H9 (cell line): ENCODE results near the gene USP7. TPM values are rescaled to one million over a fixed set of nuclear protein-coding genes. Genes with fewer than 3 reads are reported as not detected.
"Not testable (repeated sequence)": the region's sequence is repeated elsewhere in the genome, so short reads cannot be mapped to it uniquely, and the experiment has no call there.

Experiments
- DNase-seq: peaks from one replicate; pipeline ENCODE4 v3.0.0-alpha.2; 2017
- H2AFZ ChIP-seq: one replicate; pipeline ENCODE4 v1.6.1; 2013; ENCODE audit warnings: mild to moderate bottlenecking, low read length, control low read depth, moderate library complexity
- H2AK5ac ChIP-seq: 2 replicates; pipeline ENCODE4 v1.6.1; 2013; ENCODE audit warnings: low read length, control low read depth, mixed read lengths; ENCODE audit not compliant: insufficient read length
- H2BK120ac ChIP-seq: one replicate; pipeline ENCODE4 v1.6.1; 2013; ENCODE audit warnings: low read depth, mild to moderate bottlenecking, low read length, control low read depth, inconsistent platforms; ENCODE audit not compliant: poor library complexity, severe bottlenecking
- H2BK12ac ChIP-seq: 2 replicates; pipeline ENCODE4 v1.6.1; 2013; ENCODE audit warnings: low read length, control low read depth, mixed read lengths, low read depth; ENCODE audit not compliant: insufficient read length
- H2BK15ac ChIP-seq: 2 replicates; pipeline ENCODE4 v1.6.1; 2013; ENCODE audit warnings: low read depth, low read length, control low read depth
- H2BK20ac ChIP-seq: one replicate; pipeline ENCODE4 v1.6.1; 2013; ENCODE audit warnings: low read depth, mild to moderate bottlenecking, low read length, control low read depth, inconsistent platforms; ENCODE audit not compliant: poor library complexity, severe bottlenecking
- H2BK5ac ChIP-seq: 2 replicates; pipeline ENCODE4 v1.6.1; 2013; ENCODE audit warnings: low read length, control low read depth, mixed read lengths; ENCODE audit not compliant: insufficient read length
- H3K14ac ChIP-seq: 2 replicates; pipeline ENCODE4 v1.6.1; 2013; ENCODE audit warnings: low read length, control low read depth; ENCODE audit not compliant: insufficient read depth
- H3K18ac ChIP-seq: 2 replicates; pipeline ENCODE4 v1.6.1; 2013; ENCODE audit warnings: low read depth, mild to moderate bottlenecking, mixed read lengths, low read length, control low read depth; ENCODE audit not compliant: insufficient read length
- H3K23ac ChIP-seq: 2 replicates; pipeline ENCODE4 v1.6.1; 2013; ENCODE audit warnings: low read length, control low read depth, mixed read lengths, low read depth; ENCODE audit not compliant: insufficient read length
- H3K23me2 ChIP-seq: 2 replicates; pipeline ENCODE4 v1.6.1; 2013; ENCODE audit warnings: low read depth, mild to moderate bottlenecking, mixed read lengths, low read length, control low read depth; ENCODE audit not compliant: insufficient read length, poor library complexity, severe bottlenecking
- H3K27ac ChIP-seq: 2 replicates; pipeline ENCODE4 v1.5.1; 2013; ENCODE audit warnings: low read length, control low read depth, mixed read lengths, low read depth; ENCODE audit not compliant: insufficient read length
- H3K27me3 ChIP-seq: 2 replicates; pipeline ENCODE4 v1.6.1; 2013; ENCODE audit warnings: low read length, control low read depth, inconsistent platforms; ENCODE audit not compliant: insufficient read depth
- H3K4ac ChIP-seq: 2 replicates; pipeline ENCODE4 v1.6.1; 2013; ENCODE audit warnings: low read depth, mild to moderate bottlenecking, control low read depth, inconsistent platforms, low read length, moderate library complexity
- H3K4me1 ChIP-seq: 2 replicates; pipeline ENCODE4 v1.6.1; 2013; ENCODE audit warnings: low read length, control low read depth, inconsistent platforms; ENCODE audit not compliant: insufficient read depth
- H3K4me2 ChIP-seq: 2 replicates; pipeline ENCODE4 v1.6.1; 2013; ENCODE audit warnings: low read length, control low read depth, mixed read lengths; ENCODE audit not compliant: insufficient read length, insufficient read depth
- H3K56ac ChIP-seq: 2 replicates; pipeline ENCODE4 v1.6.1; 2013; ENCODE audit warnings: low read depth, mild to moderate bottlenecking, mixed read lengths, low read length, control low read depth; ENCODE audit not compliant: insufficient read length
- H3K79me1 ChIP-seq: 2 replicates; pipeline ENCODE4 v1.6.1; 2013; ENCODE audit warnings: low read depth, mild to moderate bottlenecking, moderate library complexity, low read length, control low read depth, inconsistent platforms; ENCODE audit not compliant: insufficient read depth, poor library complexity, severe bottlenecking
- H3K79me2 ChIP-seq: 2 replicates; pipeline ENCODE4 v1.6.1; 2013; ENCODE audit warnings: low read length, control low read depth, inconsistent platforms; ENCODE audit not compliant: insufficient read depth
- H3K9ac ChIP-seq: 2 replicates; pipeline ENCODE4 v1.6.1; 2013; ENCODE audit warnings: low read length, control low read depth, mixed read lengths; ENCODE audit not compliant: insufficient read length; ENCODE audit errors: extremely low read depth
- H3K9me3 ChIP-seq: one replicate; pipeline ENCODE4 v1.6.1; 2013; ENCODE audit warnings: low read depth, low read length, inconsistent platforms; ENCODE audit not compliant: control insufficient read depth
- H3T11ph ChIP-seq: one replicate; pipeline ENCODE4 v1.6.1; 2013; ENCODE audit warnings: mild to moderate bottlenecking, low read length, control low read depth, inconsistent platforms
- H4K20me1 ChIP-seq: one replicate; pipeline ENCODE4 v1.6.1; 2013; ENCODE audit not compliant: control insufficient read depth, insufficient read length, insufficient read depth
- H4K5ac ChIP-seq: 2 replicates; pipeline ENCODE4 v1.6.1; 2013; ENCODE audit warnings: low read depth, mild to moderate bottlenecking, mixed read lengths, low read length, control low read depth; ENCODE audit not compliant: insufficient read length
- H4K8ac ChIP-seq: replicated peaks from 2 replicates; pipeline ENCODE4 v1.6.1; 2013; ENCODE audit warnings: low read length, control low read depth, mixed read lengths, low read depth; ENCODE audit not compliant: insufficient read length
- H4K91ac ChIP-seq: 2 replicates; pipeline ENCODE4 v1.6.1; 2013; ENCODE audit warnings: low read depth, mild to moderate bottlenecking, moderate library complexity, mixed read lengths, low read length, control low read depth; ENCODE audit not compliant: insufficient read length
- H3K27ac Mint-ChIP-seq, 3 experiments: 2 replicates in 2 of 3; 3 replicates in 1 of 3; pipeline ENCODE4 v1.8.0; 2020 to 2021; ENCODE audit warnings: mixed read lengths in 3 of 3, mild to moderate bottlenecking in 1 of 3, moderate library complexity in 1 of 3
- H3K27me3 Mint-ChIP-seq: 2 replicates; pipeline ENCODE4 v1.8.0; 2021; ENCODE audit warnings: low read depth, mild to moderate bottlenecking, moderate library complexity, mixed read lengths
- H3K36me3 Mint-ChIP-seq, 3 experiments: 2 replicates in 2 of 3; 3 replicates in 1 of 3; pipeline ENCODE4 v1.8.0; 2020 to 2021; ENCODE audit warnings: low read depth in 3 of 3, mixed read lengths in 3 of 3; ENCODE audit not compliant: insufficient read depth in 1 of 3
- H3K4me1 Mint-ChIP-seq, 2 experiments: 2 replicates each; pipeline ENCODE4 v1.8.0; 2020; ENCODE audit warnings: mixed read lengths in 2 of 2
- H3K4me3 Mint-ChIP-seq, 2 experiments: 2 replicates in 1 of 2; 3 replicates in 1 of 2; pipeline ENCODE4 v1.8.0; 2020 to 2021; ENCODE audit warnings: mild to moderate bottlenecking in 2 of 2, mixed read lengths in 2 of 2, moderate library complexity in 1 of 2
- H3K9me3 Mint-ChIP-seq, 2 experiments: 2 replicates in 1 of 2; 3 replicates in 1 of 2; pipeline ENCODE4 v1.8.0; 2020; ENCODE audit warnings: mild to moderate bottlenecking in 2 of 2, mixed read lengths in 2 of 2, moderate library complexity in 1 of 2
- WGBS: extraction: QIAGEN DNeasy Blood & Tissue Kit; methylation state at CpG from one replicate; pipeline ENCODE4 v1.1.7; 2013; ENCODE audit warnings: missing lambda C conversion rate, low lambda C conversion rate, mixed read lengths; ENCODE audit not compliant: insufficient read length; ENCODE audit errors: extremely low coverage; 5-methylcytosine and 5-hydroxymethylcytosine counted together
- total RNA-seq: library from RNA; stranded (reverse); gene quantifications from 2 replicates; pipeline ENCODE4 v1.2.1, GENCODE V29; 2021

The USP7 gene
- total RNA-seq, 1 experiment from 2014 or later: 192 TPM

GRCh38 chr16:8968054-8968453, 4.3 kb upstream of the USP7 start:
- H2BK15ac ChIP-seq, H3K27ac ChIP-seq, H3K4me2 ChIP-seq, DNase-seq, H3K23me2 ChIP-seq, H2BK5ac ChIP-seq, H3K4ac ChIP-seq, H2BK20ac ChIP-seq, H3K4me3 Mint-ChIP-seq, H4K20me1 ChIP-seq, H2AK5ac ChIP-seq, H3K9me3 Mint-ChIP-seq, H3K27me3 ChIP-seq, H3K79me2 ChIP-seq, H4K8ac ChIP-seq, H3K9me3 ChIP-seq, H3K79me1 ChIP-seq, H3K56ac ChIP-seq, H3T11ph ChIP-seq, H3K18ac ChIP-seq, H2BK120ac ChIP-seq, H3K23ac ChIP-seq, H2BK12ac ChIP-seq, H2AFZ ChIP-seq, H3K9ac ChIP-seq, H3K14ac ChIP-seq, H3K27ac Mint-ChIP-seq, H3K36me3 Mint-ChIP-seq, H4K91ac ChIP-seq, H4K5ac ChIP-seq: not testable (repeated sequence)
- Mint-ChIP-seq H3K4me1 (peaks cover 22 to 28% of the 10 kb centered on the region in 2 experiments), H3K27me3 (peaks cover 18% of the 10 kb centered on the region)
- H3K4me1 ChIP-seq: peaks cover 12% of the 10 kb centered on the region
- no CpG with 5 or more reads among the region's 9 CpGs for WGBS
